Measurements from ENCODE around the gene ADAMTS8.

Gene ADAMTS8

DNA sequence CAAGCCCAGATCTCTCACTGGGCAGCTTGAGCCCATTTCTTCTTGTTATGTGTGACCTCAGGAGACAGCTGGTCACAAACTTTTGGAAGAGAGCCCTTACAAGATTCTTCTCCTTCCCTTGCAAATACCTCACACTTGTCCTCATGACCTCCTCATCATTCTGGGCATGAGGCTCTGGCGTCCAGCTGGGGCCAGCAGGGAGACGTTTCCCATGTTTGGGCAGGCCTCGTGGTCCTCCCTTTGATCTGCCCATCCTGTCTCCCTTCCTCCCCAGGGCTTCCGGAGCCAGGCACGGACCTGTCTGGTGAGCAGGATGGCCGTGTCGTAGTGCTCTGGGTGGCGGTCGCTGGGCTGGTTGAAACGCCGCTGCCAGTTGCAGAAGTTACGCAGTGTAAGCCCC, 9.7 kb downstream of the ADAMTS8 start:
- no peak for DNase-seq (ENCODE audit: low read depth in 2 of 2)

GRCh38 chr11:130418210-130418609, 10.2 kb downstream of the ADAMTS8 start:
- DNase-seq (ENCODE audit: low read depth in 2 of 2) = no peak

DNA sequence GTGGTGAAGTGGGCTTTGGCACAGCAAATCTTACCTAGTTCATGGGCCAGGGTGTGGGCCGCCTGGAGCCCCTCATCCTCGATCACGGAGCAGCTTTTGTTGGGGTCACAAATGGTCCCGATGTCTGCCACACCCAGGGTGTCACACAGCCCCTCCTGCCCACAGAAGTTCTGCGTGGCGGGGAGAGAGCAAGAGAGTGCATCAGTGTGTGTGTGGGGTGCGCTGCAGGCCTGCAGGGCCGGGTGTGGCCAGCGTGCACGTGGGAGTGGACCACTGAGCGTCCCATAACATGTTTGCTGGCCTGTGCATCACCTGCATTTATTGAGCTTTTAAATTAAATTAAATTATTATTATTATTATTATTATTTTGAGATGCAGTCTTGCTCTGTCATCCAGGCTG, 11.5 kb downstream of the ADAMTS8 start:
- DNase-seq (ENCODE audit: low read depth in 2 of 2) = no peak

GRCh38 chr11:130416530-130416882, 11.9 kb downstream of the ADAMTS8 start:
- no peak for DNase-seq (ENCODE audit: low read depth in 2 of 2)

DNA sequence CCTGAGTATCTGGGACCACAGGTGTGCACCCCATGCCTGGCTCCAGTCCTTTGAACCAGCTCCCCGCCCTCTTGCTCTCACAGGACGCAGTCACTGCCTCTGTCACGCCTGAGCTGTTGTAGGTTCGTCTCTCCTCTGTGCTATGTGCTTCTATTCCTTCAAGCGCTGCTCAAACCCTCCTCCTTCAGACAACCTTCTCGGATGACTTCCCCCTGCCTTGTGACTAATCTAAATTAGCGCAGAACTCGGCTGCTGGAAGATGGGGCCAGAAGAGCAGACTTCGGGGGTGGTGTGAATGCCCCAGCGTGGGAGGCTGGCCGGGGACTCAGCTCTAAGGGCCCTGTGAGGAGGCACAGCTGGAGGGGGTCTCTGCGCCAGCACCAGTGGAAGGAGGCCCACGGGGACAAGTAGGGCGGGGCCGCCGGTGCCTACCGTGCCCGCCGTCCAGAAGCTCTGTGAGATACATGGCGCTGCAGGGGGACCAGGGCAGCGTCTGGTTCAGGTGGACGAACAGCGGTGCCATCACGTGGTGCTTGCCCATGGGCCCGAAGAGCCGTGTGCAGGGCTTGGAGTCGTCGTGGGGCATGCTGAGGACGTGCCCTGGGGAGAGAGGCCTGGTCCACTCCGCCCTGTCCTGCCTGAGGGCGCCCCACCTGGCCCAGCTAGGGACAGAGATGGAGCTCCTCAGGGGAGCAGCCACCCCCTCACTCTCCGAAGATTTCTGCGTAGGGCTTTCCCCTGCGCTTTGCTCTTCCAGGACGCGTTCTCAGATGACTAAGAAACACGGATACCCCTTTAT, 12.5 kb downstream of the ADAMTS8 start:
- DNase-seq (ENCODE audit: low read depth in 2 of 2) = no peak

- no peak for DNase-seq (ENCODE audit: low read depth in 2 of 2)
Measured at GRCh38 chr11:130414107-130415080, 14.0 kb downstream of the ADAMTS8 start.

- no peak for DNase-seq (ENCODE audit: low read depth in 2 of 2)
Measured at GRCh38 chr11:130413405-130414106, 14.9 kb downstream of the ADAMTS8 start.

DNA sequence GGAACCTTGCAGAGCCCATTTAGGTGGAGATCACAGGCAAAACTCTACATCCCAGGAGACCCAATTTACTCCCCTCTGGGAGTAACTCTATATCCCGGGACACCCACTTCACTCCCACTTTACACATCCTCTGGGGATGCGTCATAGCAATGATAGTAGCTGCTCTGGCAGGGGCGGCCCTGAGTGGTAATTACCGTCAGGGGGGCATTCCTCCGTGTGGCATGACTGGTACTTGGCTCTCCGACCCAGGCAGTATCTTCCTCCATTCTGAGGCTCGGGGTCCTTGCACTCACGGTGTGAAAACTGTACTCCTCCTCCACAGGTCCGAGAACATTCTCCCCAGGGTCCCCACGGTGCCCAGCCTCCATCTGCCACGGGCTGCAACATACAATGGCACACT, 17.2 kb downstream of the ADAMTS8 start:
- no peak for DNase-seq (ENCODE audit: low read depth in 2 of 2)

GRCh38 chr11:130409594-130410388, 18.6 kb downstream of the ADAMTS8 start:
- no peak for DNase-seq (ENCODE audit: low read depth in 2 of 2)

DNA sequence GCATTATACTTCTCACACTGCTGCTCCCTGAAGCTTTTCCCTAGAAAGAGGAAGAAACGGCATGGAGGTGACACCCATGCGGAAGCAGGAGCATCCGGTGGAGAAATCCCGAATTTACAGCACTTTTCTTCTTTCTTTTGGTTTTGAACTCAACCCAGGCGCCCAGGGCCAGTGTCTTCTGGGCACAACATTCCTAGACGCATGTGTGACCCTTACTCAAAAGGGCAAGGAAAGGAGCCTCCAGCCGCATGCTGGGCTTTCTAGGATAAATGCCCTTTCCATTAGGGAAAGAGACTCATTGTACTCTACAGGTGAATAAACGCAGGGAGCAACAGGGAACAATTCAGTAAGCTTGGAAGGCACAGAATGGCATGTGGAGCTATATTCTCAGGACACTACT, 19.5 kb downstream of the ADAMTS8 start:
- DNase-seq (ENCODE audit: low read depth in 2 of 2) = no peak

DNA sequence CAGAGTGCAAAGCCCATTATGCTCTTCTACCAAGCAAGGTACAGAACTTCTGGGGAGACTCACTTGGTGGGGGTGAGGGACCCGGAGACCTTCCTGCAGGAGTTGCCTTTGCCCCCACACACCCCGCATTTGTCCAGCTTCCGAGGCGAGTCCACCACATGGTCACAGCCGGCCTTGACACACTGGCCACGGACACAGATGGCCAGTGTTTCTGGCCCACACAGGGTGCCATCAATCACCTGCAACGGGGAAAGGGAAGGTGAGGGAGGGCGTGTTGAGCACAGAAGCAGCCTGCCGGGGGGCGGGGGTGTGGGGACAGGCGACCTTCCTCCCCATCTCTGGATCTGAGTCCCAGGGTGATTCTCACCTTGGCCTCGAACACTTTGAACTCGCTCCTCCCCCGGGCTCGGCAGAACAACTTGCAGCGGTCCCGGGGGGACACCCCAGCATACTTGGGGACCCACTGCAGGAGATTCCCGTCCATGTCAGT, 20.0 kb downstream of the ADAMTS8 start:
- no peak for DNase-seq (ENCODE audit: low read depth in 2 of 2)

- no peak for DNase-seq (ENCODE audit: low read depth in 2 of 2)
Measured at GRCh38 chr11:130407978-130408377, 20.4 kb downstream of the ADAMTS8 start.

GRCh38 chr11:130405428-130405827, 23.0 kb downstream of the ADAMTS8 start:
- no peak for DNase-seq (ENCODE audit: low read depth in 2 of 2)

- DNase-seq (ENCODE audit: low read depth in 2 of 2) = no peak
Measured at GRCh38 chr11:130404727-130405126, 23.7 kb downstream of the ADAMTS8 start.

- DNase-seq (ENCODE audit: low read depth in 2 of 2) = no peak
Measured at GRCh38 chr11:130403967-130404366, 24.4 kb downstream of the ADAMTS8 start.

- no peak for DNase-seq (ENCODE audit: low read depth in 2 of 2)
Measured at GRCh38 chr11:130403271-130403804, 25.1 kb downstream of the ADAMTS8 start.

DNA sequence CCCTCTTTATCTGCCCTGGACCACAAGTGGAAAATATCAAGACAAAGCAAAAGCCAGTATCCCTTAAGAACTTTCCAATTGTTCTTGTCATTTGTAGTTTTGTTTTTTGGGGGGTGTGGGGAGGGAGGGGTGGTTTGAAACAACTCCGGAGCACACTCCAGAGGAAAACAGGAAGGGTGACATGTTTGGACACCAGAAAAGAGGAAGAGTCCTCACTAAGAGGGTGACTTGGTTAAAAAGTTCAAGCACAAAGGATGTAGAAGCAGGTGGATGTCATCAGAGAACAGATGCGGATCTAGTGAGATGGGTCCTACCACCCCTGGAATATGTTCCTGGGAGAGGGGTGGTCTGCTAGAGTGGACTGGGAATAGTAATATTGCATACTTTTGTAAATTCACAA, 25.8 kb downstream of the ADAMTS8 start:
- DNase-seq (ENCODE audit: low read depth in 2 of 2) = no peak

DNA sequence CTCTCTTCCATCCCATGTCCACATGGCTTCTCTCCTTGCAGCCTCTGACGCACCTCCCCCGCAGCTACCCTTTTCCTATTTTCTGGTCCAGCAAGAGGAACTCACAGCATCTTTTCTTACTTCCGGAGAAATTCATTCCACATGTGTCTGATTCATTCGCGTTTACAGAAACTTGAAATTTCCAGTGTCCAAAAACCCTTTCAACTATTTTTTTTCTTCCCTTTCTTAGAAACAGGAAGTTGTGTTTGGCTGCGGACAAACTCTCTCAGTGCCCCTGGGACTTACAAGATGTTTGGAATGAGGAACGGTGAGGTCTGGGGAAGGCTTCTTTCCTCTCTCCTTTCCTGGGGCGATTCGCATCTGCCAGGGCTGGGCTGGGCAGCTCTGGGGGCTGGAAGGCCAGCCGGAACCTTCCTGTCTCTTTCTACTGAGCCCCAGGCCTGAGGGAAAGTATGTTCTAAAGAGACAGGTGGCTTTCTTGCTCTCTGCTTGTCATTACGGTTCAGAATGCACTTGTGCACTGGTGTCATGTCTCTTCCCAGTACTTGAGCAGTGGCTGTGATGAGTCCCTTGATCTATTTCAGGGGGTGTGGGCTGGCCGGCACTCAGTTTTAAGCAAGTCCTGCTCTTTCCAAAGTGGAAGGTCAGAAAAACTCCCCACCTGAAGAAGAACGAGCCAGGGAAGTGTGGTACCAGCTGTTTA, 27.5 kb downstream of the ADAMTS8 start:
- no peak for DNase-seq (ENCODE audit: low read depth in 2 of 2)

GRCh38 chr11:130399196-130399595, 29.2 kb downstream of the ADAMTS8 start:
- DNase-seq (ENCODE audit: low read depth in 2 of 2) = no peak

DNA sequence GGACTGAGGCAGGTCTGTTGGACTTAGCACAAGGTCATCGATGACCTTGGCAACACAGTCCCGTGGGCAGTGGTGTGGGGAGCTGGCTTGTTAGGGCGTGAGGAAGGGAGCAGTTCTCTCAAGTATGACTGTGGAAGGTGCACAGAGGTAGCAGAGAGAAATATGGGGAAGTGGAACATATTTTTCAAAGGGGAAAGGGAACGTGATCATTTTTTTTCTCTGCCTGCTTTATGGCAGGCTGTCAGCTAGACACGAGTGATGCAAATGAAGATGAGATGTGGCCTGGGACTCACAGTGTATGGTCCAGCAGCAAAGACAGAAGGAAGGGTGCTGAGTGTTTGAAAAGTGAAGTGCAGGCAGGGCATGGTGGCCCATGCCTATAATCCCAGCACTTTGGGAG, 30.6 kb downstream of the ADAMTS8 start:
- no peak for DNase-seq (ENCODE audit: low read depth in 2 of 2)

Measured in stimulated activated CD4-positive, alpha-beta T cell treated with anti-CD3 and anti-CD28 coated beads, Interleukin-12 subunit alpha, Interleukin-12 subunit beta, amount 100 ng/mL, for 24 hours (primary cell).